CD1c-positive myeloid dendritic cell (primary cell): ENCODE measurements around the gene STARD3.
"Not testable (repeated sequence)": the region's sequence is repeated elsewhere in the genome, so short reads cannot be mapped to it uniquely, and the experiment has no call there.

Experiments
- DNase-seq: peaks from one replicate; pipeline ENCODE4 v3.0.0-alpha.2; 2016; ENCODE audit errors: extremely low spot score

STARD3 gene

DNA sequence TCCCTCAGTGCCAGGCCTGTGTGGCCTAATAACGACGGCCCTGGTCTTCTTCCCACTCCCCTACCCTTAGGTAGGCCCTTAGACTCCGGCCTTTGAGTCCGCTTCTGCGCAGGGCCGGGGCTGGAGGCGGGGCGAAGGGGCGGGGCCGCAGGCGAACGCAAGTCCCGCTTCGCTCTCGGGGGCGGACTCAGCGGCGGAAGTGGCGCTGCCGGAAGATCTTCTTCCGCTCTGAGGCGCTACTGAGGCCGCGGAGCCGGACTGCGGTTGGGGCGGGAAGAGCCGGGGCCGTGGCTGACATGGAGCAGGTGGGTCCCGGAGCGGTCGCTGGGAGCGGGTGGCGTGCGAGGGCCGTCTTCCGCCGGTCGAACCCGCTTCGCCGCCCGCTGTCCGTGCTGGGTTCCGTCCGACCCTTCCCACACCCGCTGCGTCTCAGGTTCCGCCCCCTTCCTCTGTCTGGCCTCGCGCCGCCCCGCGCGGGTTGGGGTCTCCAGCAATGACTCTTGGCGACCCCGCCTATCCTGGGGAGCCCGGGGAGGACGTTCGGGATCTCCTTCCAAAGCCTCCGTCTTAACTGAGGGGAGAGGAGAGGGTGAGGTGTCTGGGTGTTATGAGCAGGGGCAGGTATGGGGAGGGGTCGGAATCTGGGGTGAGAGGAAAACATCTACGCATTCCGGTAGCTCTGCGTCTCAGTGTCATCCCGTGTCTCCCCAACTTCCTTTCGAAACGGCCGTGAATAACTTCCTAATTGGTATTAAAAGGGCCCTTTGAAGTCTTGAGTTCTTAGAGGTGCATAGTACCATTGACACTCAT lies at the start of gene STARD3:
STARD3 (plus strand) TSS at position 218 of the 810 bp plus-strand sequence. CDS start 16,388 bp downstream, outside the sequence.
- DNase-seq, result peak; percentile 94

DNA sequence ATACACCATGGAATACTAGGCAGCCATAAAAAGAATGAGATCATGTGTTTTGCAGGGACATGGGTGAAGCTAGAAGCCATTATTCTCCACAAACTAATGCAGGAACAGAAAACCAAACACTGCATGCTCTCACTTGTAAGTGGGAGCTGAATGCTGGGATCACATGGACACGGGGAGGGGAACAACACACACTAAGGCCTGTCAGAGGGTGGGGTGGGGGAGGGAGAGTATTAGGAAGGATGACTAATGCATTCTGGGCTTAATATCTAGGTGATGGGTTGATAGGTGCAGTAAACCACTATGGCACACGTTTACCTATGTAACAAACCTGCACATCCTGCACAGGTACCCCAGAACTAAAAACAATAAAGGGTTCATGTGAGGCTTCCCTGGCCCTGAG lies 46.8 kb upstream of the STARD3 start:
- DNase-seq, result not testable (repeated sequence)

DNA sequence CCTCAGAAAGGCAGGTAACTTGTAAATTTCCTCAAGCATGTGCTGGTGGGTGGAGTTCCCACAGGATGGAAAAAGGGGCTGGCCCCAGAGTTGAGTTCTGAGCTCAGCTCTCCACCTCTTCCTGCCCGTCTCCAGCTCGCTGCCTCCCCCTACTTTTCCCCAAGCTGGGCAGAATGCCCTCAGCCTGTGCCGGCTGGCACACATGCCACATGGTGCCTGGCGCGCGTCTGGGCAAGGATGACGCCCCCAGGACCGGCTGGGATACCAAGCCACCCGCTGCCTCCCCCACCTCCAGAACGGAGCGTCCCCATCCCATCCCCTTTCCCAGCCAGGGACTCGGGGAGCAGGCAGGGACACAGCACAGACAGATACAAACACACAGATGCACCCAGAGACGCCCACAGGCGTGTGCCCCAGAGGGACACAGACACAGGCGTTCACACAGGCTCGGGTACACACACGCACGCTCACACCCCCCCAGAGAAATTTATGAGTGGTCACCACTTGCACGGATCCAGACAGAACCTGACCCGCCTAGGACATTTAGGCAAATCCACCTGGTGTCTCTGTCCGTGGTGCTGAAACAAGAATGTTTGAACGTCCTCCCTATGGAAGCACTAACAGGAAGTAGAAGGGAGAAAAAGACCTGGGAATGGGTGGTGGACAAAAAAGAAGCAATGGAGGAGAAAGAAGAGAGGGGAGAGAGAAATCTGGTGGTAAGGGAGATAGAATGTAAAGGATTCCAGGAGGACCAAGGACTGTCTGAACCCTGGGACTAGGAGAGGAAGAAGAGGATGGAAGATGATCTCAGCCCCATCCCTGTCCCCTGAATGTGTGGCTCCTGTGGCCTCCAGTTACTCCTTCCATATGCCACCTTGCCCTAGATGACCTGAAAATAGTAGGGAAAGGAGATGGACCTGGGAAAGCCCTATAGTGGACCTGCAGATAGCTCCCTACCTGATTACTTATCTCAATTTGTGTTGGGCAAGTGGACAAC lies 44.7 kb upstream of the STARD3 start:
- peak; percentile 27 for DNase-seq

GRCh38 chr17:39593371-39593770 lies 43.6 kb upstream of the STARD3 start:
- DNase-seq, result no peak

DNA sequence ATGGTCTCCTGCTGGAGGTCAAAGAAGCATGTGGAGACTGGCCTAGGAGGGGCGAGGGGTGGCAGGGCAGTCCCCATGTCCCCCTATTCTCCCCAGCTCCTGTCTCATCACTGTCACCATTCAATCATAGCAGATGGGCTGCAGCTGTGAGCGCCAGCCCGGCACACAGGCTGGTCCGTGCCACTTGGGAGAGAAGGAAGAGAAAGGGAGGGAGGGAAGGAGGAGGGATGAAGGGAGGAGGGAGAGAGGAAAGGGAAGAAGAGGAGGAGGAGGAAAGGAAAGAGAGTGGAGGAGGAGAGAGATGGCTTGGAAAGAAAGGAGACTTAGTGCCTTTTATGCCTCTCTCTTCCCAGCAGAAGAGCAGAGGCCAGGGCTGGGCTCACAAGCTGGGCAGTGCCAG lies 41.6 kb upstream of the STARD3 start:
- DNase-seq, result no peak

- no peak for DNase-seq
These were observed 40.9 kb upstream of the STARD3 start for GRCh38 chr17:39595928-39596510.

GRCh38 chr17:39596543-39597267 lies 40.2 kb upstream of the STARD3 start:
- DNase-seq, result no peak

DNA sequence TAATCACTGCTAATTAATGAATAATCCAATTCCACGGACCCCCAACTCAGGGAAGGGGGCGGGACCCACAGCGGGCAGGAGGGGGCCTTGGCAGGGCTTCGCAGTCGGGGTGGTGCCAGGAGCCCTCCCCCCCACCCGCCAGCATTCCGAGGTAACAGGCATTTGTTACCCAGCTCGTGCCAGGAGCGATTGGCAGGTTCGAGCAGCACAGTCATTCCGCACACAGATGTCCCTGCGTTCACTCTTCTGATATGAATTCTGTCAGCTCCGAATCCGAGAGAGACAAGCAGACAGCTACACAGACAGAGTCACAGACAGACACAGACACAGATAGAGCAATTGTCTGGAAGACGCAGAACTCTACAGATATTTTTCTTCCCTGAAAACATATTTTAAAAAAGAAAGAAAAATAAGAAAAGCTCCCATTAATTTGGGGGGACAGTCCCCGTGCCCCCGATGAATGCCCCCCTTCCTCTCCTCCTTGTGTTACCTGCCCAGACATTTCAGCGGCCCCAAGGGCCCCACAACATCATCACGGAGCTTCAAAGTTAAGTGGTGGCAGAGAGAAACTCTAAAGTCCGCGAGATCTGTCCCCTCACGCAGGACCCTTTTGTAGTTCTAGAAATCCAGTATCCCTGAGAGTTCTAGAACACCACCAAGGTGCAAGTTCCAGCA lies 39.4 kb upstream of the STARD3 start:
- no peak for DNase-seq

- no peak for DNase-seq
These were observed 38.9 kb upstream of the STARD3 start for GRCh38 chr17:39598047-39598481.

GRCh38 chr17:39598630-39599003 lies 38.3 kb upstream of the STARD3 start:
- no peak for DNase-seq

GRCh38 chr17:39599004-39599664 lies 37.8 kb upstream of the STARD3 start:
- no peak for DNase-seq

DNA sequence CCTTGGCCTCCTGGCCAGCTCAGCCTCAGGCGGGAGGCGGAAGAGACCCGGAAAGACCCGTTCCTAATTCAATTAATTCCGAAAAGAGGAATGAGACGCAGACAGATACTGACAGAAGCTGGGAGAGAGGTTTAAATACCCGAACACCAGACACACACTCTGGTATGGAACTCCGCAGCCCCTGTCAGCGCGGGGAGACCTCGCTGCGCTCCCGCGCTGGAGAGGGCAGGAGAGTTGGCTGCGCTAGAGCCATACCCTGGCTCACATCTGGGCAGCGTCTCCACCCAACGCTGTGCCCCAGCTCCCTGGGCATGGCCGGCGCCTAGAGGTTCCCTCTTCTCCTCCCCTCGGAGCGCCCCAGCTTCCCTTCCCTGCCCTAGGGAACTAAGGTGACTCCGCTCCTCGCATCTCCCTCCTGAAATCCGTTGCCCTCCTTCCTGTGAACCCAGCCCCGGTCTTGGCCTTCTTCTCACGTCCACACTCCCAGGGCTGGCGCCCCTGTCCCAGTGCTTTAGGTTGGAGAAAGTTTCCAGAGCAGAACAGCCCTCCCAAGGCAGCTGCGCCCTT lies 37.2 kb upstream of the STARD3 start:
- DNase-seq, result no peak

GRCh38 chr17:39600288-39600996 lies 36.5 kb upstream of the STARD3 start:
- DNase-seq, result no peak

- no peak for DNase-seq
These were observed 35.8 kb upstream of the STARD3 start for GRCh38 chr17:39600997-39601597.

DNA sequence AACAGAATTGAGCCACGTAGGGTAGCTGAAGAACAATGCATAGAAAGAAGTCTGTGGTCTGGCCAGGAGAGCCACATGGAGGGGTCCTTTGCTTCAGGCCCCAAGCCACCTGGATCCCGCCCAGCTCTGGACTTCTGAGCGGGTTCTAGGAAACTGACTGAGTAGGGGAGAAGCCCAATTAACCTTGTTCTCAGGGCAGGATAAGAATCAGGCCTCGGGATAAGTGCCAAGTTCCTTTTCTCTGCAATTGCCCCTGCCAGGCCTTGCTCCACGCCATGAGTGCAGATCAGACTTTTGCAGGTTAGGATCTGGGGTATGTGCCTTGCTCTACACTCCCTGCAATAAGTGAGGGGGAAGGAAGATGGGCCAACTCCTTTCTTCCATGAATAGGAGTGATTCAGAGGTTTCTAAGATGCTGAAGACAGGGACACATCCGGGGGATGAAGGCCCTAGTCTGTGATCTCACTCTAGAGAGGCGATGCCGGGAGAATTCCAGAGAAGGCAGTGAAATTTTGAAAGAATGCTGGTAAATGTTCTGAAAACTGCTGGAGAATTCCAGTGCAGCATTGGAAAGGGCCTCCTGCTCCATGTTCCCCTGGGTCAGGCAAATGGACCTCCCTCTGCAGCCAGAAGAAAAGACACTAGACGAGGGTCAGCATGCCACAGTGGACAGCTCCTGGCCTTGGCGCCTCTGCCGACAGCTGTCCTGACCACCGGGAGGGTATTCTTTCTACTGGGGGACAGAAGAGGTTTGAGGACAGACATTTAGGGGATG lies 35.0 kb upstream of the STARD3 start:
- no peak for DNase-seq

GRCh38 chr17:39602533-39603303 lies 34.2 kb upstream of the STARD3 start:
- DNase-seq, result no peak

DNA sequence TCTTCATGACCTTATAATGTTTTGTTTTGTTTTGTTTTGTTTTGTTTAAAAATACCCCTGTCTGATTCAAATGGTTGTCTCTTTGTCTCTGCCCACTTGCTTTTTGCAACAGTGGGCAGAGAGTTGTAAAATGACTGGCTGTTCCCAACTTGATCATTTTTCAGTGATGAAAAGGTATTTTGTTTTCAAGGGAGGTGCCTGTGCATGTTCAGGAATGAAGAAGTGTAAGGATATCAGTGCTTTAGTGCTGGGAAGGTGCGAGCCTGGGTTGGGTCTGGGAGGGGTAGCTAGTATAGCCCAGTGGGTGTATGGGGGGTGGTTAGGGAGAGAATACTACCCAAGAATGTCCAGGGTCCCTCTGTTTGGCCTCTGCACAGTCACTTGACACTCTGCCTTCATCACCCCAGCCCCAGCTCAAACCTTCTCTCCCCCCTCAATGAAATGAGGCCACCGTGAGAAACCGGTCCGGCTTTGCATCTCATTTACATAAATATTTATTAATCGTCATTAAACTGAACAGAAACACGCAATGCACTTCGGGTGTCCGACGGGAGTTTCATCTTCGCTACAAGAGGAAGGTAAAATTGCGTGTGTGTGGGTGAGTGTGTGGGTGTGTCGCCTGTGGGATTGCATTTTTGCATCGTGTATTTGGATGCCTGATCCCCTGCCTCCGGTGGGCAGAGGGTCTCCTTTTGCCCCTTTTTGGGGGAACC lies 33.5 kb upstream of the STARD3 start:
- DNase-seq, result peak; percentile 50
